Thyroid gland (tissue), 4 donors: ENCODE results near the gene CECR2. TPM values are rescaled to one million over a fixed set of nuclear protein-coding genes. Genes with fewer than 3 reads are reported as not detected.

ENCODE experiments used
- DNase-seq, 2 donors: peaks; one replicate each; pipeline ENCODE4 v3.0.0-alpha.2; 2019
- H3K27ac ChIP-seq, 3 donors: fragments of 200-600 bp; sonication (generic); 1 replicate in 2 of 3; 2 replicates in 1 of 3; pipeline ENCODE4 v1.5.1; 2016 to 2019; ENCODE audit warnings: mild to moderate bottlenecking in 1 of 3, moderate library complexity in 1 of 3
- H3K27me3 ChIP-seq: fragments of 200-600 bp; sonication (generic); one replicate; pipeline ENCODE4 v1.5.1; 2019
- H3K36me3 ChIP-seq, 2 donors: fragments of 200-600 bp; sonication (generic); one replicate each; pipeline ENCODE4 v1.5.1; 2016 to 2019
- H3K4me1 ChIP-seq, 2 donors: fragments of 200-600 bp; sonication (generic); one replicate each; pipeline ENCODE4 v1.5.1; 2017 to 2019
- H3K4me3 ChIP-seq, 3 donors: fragments of 200-600 bp; sonication (generic); replicated peaks in 1 of 3; 1 replicate in 2 of 3; 2 replicates in 1 of 3; pipeline ENCODE4 v1.5.1; 2016; ENCODE audit warnings: mild to moderate bottlenecking in 1 of 3
- H3K9me3 ChIP-seq: fragments of 200-600 bp; sonication (generic); one replicate; pipeline ENCODE4 v1.5.1; 2017
- POLR2A ChIP-seq, 2 donors: fragments of 450-650 bp; IDR thresholded peaks; one replicate each; pipeline ENCODE4 v1.6.1; 2017; ENCODE audit warnings: antibody characterized with exemption in 2 of 2, mild to moderate bottlenecking in 2 of 2, moderate library complexity in 1 of 2
- WGBS, 2 donors: methylation state at CpG; one replicate each; pipeline ENCODE4 v1.1.5; 2017; 5-methylcytosine and 5-hydroxymethylcytosine counted together
- intact Hi-C: fragments of 100-400 bp; cut with DNase I; formaldehyde crosslinking; loops from one replicate; pipeline ENCODE4 v1.15.1; 2023
- total RNA-seq, 4 donors: library from RNA; depleted of rRNA; stranded (reverse); fragments of >200 nt; gene quantifications; one replicate each; pipeline ENCODE4 v1.2.3, GENCODE V29; 2016
- TF ChIP-seq, protein P1 (sequence below), 6 experiments: fragments of 200-600 bp in 3 of 6; fragments of 450-650 bp in 3 of 6; sonication (generic) in 3 of 6; IDR thresholded peaks; one replicate each; pipeline ENCODE4 v1.5.1; 2016 to 2019; ENCODE audit warnings: antibody characterized with exemption in 6 of 6, mild to moderate bottlenecking in 2 of 6, inconsistent platforms in 1 of 6, moderate library complexity in 1 of 6

The CECR2 gene
- total RNA-seq, 4 donors from 2014 or later, result 1.5 to 7.7 (median 2.1) TPM

DNA sequence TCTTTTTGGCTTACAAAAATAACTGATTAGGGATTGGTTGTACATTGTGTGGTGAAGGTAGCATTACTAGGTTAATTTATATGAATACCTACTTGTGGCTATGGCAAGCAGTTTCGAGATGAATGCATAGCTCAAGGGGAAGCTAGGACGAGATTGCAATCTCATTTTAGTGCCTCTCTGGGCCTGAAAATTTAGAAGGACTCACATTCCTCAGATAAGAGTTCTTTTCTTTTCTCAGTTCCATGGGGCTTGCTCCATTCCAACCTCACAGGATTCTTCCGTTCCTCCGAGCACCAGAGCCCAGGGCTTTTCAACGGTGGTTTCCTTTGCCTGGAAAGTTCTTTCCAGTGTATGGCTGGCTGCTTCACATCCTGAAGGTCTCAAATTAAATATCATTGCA is 82.1 kb downstream of the CECR2 start:
- Histone ChIP-seq H3K36me3 (no peaks in the 10 kb centered on the region), H3K4me3 (no peak overlapping the region), H3K4me1 (no peaks in the 10 kb centered on the region), H3K27me3 (no peaks in the 10 kb centered on the region), H3K27ac (no peak overlapping the region), H3K9me3 (no peaks in the 10 kb centered on the region)
- intact Hi-C loops, result no loop called here
- no peak for TF ChIP-seq POLR2A (IDR thresholded peaks at IDR 0.05)
- TF ChIP-seq, protein P1, sequence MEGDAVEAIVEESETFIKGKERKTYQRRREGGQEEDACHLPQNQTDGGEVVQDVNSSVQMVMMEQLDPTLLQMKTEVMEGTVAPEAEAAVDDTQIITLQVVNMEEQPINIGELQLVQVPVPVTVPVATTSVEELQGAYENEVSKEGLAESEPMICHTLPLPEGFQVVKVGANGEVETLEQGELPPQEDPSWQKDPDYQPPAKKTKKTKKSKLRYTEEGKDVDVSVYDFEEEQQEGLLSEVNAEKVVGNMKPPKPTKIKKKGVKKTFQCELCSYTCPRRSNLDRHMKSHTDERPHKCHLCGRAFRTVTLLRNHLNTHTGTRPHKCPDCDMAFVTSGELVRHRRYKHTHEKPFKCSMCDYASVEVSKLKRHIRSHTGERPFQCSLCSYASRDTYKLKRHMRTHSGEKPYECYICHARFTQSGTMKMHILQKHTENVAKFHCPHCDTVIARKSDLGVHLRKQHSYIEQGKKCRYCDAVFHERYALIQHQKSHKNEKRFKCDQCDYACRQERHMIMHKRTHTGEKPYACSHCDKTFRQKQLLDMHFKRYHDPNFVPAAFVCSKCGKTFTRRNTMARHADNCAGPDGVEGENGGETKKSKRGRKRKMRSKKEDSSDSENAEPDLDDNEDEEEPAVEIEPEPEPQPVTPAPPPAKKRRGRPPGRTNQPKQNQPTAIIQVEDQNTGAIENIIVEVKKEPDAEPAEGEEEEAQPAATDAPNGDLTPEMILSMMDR (IDR thresholded peaks at IDR 0.05), result no peak
- no peak for DNase-seq
- 72 to 73% methylated on average over 5 of the region's 5 CpGs for WGBS, 2 donors

DNA sequence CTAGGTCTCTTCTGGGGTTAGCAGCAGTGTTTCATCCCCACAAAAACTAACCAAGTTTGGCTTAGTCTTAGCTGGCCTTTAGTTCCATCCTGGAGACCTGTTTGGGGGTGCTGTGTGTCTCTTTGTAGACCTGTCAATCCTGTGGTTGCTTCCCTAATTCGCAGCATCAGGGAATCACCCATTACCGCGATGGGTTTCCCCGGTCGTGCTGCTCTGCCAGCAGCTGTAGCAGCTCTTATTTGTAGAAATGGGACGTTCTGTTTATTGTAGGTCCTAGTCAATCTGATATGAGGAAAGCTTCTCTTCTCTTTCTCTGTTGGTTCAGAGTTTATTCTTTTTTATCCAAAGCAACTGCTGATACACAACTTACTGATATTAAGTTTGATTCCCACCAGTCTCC is 91.6 kb downstream of the CECR2 start:
- H3K9me3 ChIP-seq, result no peaks in the 10 kb centered on the region
- no peaks in the 10 kb centered on the region for H3K4me1 ChIP-seq
- H3K27me3 ChIP-seq, result no peaks in the 10 kb centered on the region
- no peaks in the 10 kb centered on the region for H3K36me3 ChIP-seq
- intact Hi-C loops, result no loop called here
- WGBS, 2 donors, result 91 to 93% methylated on average over 6 of the region's 6 CpGs
- no peak overlapping the region for H3K4me3 ChIP-seq
- no peak for TF ChIP-seq POLR2A (IDR thresholded peaks at IDR 0.05)
- TF ChIP-seq, protein P1 (IDR thresholded peaks at IDR 0.05), result no peak
- no peak overlapping the region for H3K27ac ChIP-seq
- DNase-seq, result no peak

DNA sequence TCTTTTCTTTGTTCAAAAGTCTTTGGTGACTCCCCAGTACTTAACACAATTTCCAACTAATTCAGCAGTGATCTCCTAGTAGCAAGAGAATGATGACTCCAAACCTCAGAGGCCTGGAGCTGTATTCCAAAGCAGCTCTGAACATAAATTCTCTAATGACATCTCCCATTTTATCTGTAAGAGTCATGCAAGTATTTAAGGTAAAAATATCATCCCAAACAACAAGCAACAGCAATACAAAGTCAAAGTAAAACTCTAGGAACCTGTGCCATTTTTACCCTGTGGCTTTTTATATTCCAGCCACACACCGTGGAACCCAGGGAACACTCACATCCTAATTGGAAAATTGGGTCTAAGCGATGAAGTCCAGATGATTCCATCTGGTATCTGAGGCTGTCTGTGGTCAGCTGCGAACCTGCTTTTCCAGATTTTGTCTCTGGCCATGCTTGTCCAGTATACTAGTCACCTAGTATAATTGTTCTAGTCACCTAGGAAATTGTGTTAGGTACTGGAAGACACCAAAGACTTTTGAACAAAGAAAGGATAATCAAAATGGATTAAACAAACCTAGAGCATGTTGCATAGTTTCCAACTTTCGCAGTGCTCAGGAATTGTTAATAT is 101.7 kb downstream of the CECR2 start:
- H3K27me3 ChIP-seq, result no peaks in the 10 kb centered on the region
- H3K4me1 ChIP-seq, result no peaks in the 10 kb centered on the region
- TF ChIP-seq POLR2A (IDR thresholded peaks at IDR 0.05), result no peak
- TF ChIP-seq, protein P1 (IDR thresholded peaks at IDR 0.05), result no peak
- no peak overlapping the region for H3K4me3 ChIP-seq
- no peak overlapping the region for H3K27ac ChIP-seq
- 93 to 97% methylated on average over 4 of the region's 4 CpGs for WGBS, 2 donors
- intact Hi-C loops, result no loop called here
- no peaks in the 10 kb centered on the region for H3K36me3 ChIP-seq
- H3K9me3 ChIP-seq, result no peaks in the 10 kb centered on the region
- no peak for DNase-seq

DNA sequence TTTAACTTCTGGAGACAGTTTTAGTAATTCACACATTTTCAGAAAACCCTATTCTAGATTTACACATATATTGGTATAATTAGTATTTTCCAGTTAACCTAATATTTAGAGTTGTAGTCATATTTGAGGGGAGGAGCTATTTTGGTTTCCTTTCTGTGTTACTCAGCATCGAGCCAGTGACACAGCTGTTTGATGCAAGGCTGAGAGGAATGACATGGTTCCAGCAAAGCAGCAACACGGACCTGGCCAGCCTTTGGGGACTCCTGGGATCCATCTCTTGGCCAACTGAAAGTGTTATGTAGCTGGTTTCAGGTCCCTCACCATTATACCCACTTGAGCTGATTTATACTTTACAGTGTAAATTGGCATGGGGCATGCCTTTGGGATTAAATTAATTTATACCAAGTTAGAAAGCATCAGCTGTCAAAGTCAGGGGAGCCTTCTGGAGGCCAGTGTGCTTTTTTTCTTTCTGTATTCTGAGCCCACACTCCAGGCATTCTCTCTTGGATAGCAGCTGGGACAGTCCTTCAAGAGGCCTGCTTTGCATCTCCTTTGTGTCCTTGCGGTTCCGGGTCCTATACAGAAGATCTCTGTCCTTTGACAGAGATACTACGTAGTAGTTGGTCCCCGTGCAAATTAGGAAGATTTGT is 102.8 kb downstream of the CECR2 start:
- no peak for DNase-seq
- intact Hi-C loops, result no loop called here
- Histone ChIP-seq H3K9me3 (no peaks in the 10 kb centered on the region), H3K27me3 (no peaks in the 10 kb centered on the region), H3K4me3 (no peak overlapping the region), H3K27ac (no peak overlapping the region), H3K36me3 (no peaks in the 10 kb centered on the region), H3K4me1 (no peaks in the 10 kb centered on the region)
- TF ChIP-seq, protein P1 (IDR thresholded peaks at IDR 0.05), result no peak
- TF ChIP-seq POLR2A (IDR thresholded peaks at IDR 0.05), result no peak
- 78 to 83% methylated on average over 6 of the region's 6 CpGs for WGBS, 2 donors

DNA sequence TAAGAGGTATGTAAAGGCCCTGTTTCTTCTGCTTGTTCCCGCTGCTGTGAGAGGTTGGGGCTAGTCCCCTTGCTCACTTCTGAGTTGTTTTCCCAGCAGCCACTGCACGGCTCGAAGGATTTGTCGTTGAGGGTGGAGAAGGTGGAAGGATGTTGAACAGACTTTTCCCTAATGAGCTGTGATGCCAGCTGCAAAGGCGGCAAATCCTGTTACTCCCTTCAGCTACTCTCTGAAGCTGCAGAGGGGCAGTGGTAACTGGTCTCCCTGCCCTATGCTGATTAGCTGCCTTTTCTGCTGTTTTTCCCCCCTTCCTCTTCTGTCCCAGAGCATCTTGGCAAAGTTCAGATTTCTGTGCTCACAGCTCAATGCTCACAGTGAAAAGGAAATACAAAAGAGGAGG is 103.7 kb downstream of the CECR2 start:
- Histone ChIP-seq H3K36me3 (no peaks in the 10 kb centered on the region), H3K9me3 (no peaks in the 10 kb centered on the region), H3K4me3 (no peak overlapping the region), H3K4me1 (no peaks in the 10 kb centered on the region), H3K27ac (no peak overlapping the region), H3K27me3 (no peaks in the 10 kb centered on the region)
- intact Hi-C loops, result no loop called here
- DNase-seq, result no peak
- 33 to 37% methylated on average over 5 of the region's 5 CpGs for WGBS, 2 donors
- no peak for TF ChIP-seq POLR2A (IDR thresholded peaks at IDR 0.05)
